ENCODE data around the gene WBP4. TPM values are rescaled to one million over a fixed set of nuclear protein-coding genes. Genes with fewer than 3 reads are reported as not detected.

WBP4 gene
- total RNA-seq, 1 experiment from 2014 or later: 14.5 TPM

GRCh38 chr13:41025518-41025917, 35.8 kb upstream of the WBP4 start:
- no TSS peak for BruUV-seq (replicated peaks)
- ATAC-seq (no peak), DNase-seq (ENCODE audit: low read depth, low spot score) (no peak)
- Histone ChIP-seq H3K9me2 (ENCODE audit: insufficient read depth) (no peaks in the 10 kb centered on the region), H3K9me3 (ENCODE audit: control insufficient read depth in 1 of 2, insufficient read depth in 1 of 2, low read depth in 1 of 2, low read length in 2 of 2) (no peaks in the 10 kb centered on the region), H3K27ac (ENCODE audit: low read depth, low read length) (no peak overlapping the region), H3K4me3 (replicated peaks in 1 of 2; ENCODE audit: low read depth in 1 of 2, low read length in 2 of 2) (no peak overlapping the region), H3K9ac (ENCODE audit: low read length) (no peak overlapping the region), H4K20me1 (ENCODE audit: insufficient read depth) (no peaks in the 10 kb centered on the region), H3K4me1 (ENCODE audit: control insufficient read depth in 1 of 2, insufficient read depth in 2 of 2, low read length in 2 of 2) (no peaks in the 10 kb centered on the region), H2AFZ (ENCODE audit: low read depth, low read length, poor library complexity, severe bottlenecking) (no peak overlapping the region), H3K4me2 (ENCODE audit: low read length) (no peak overlapping the region), H3K79me2 (ENCODE audit: insufficient read depth, low read length) (no peaks in the 10 kb centered on the region), H3K36me3 (ENCODE audit: control insufficient read depth in 1 of 2, insufficient read depth in 2 of 2, low read length in 2 of 2) (no peaks in the 10 kb centered on the region), H3K27me3 (ENCODE audit: insufficient read depth, low read length) (no peaks in the 10 kb centered on the region)
- intact Hi-C loops (cut with micrococcal nuclease): loop anchor here (5.0 kb wide), 1 partner anchor 248 kb away; no protein-coding TSS in a partner anchor
- ChIA-PET CTCF (no interaction called here), RAD21 (ENCODE audit: low non-redundant PET in 1 of 2, low total read pairs in 2 of 2, uncharacterized antibody in 2 of 2, unreplicated experiment in 2 of 2) (no interaction called here), POLR2A (no interaction called here)
- TF ChIP-seq, protein P1, sequence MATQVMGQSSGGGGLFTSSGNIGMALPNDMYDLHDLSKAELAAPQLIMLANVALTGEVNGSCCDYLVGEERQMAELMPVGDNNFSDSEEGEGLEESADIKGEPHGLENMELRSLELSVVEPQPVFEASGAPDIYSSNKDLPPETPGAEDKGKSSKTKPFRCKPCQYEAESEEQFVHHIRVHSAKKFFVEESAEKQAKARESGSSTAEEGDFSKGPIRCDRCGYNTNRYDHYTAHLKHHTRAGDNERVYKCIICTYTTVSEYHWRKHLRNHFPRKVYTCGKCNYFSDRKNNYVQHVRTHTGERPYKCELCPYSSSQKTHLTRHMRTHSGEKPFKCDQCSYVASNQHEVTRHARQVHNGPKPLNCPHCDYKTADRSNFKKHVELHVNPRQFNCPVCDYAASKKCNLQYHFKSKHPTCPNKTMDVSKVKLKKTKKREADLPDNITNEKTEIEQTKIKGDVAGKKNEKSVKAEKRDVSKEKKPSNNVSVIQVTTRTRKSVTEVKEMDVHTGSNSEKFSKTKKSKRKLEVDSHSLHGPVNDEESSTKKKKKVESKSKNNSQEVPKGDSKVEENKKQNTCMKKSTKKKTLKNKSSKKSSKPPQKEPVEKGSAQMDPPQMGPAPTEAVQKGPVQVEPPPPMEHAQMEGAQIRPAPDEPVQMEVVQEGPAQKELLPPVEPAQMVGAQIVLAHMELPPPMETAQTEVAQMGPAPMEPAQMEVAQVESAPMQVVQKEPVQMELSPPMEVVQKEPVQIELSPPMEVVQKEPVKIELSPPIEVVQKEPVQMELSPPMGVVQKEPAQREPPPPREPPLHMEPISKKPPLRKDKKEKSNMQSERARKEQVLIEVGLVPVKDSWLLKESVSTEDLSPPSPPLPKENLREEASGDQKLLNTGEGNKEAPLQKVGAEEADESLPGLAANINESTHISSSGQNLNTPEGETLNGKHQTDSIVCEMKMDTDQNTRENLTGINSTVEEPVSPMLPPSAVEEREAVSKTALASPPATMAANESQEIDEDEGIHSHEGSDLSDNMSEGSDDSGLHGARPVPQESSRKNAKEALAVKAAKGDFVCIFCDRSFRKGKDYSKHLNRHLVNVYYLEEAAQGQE (IDR thresholded peaks at IDR 0.05; ENCODE audit: low read depth): no peak
- TF ChIP-seq SP1 (IDR thresholded peaks at IDR 0.05; ENCODE audit: low read depth) (no peak), ZNF274 (IDR thresholded peaks at IDR 0.05; ENCODE audit: low read depth, low read length) (no peak), FOSL1 (IDR thresholded peaks at IDR 0.05; ENCODE audit: low read depth) (no peak), JUND (IDR thresholded peaks at IDR 0.05) (no peak), TCF7L2 (IDR thresholded peaks at IDR 0.05; ENCODE audit: borderline replicate concordance, extremely low read depth, insufficient read depth, insufficient read length) (no peak), YY1 (IDR thresholded peaks at IDR 0.05; ENCODE audit: extremely low read depth, insufficient replicate concordance, low read depth, low read length) (no peak), CEBPB (IDR thresholded peaks at IDR 0.05; ENCODE audit: low read depth) (no peak), ELF1 (IDR thresholded peaks at IDR 0.05; ENCODE audit: borderline replicate concordance, low read depth) (no peak), SRF (IDR thresholded peaks at IDR 0.05; ENCODE audit: low read depth) (no peak), SIN3A (IDR thresholded peaks at IDR 0.05; ENCODE audit: low read depth) (no peak)
- TF ChIP-seq, protein P2, sequence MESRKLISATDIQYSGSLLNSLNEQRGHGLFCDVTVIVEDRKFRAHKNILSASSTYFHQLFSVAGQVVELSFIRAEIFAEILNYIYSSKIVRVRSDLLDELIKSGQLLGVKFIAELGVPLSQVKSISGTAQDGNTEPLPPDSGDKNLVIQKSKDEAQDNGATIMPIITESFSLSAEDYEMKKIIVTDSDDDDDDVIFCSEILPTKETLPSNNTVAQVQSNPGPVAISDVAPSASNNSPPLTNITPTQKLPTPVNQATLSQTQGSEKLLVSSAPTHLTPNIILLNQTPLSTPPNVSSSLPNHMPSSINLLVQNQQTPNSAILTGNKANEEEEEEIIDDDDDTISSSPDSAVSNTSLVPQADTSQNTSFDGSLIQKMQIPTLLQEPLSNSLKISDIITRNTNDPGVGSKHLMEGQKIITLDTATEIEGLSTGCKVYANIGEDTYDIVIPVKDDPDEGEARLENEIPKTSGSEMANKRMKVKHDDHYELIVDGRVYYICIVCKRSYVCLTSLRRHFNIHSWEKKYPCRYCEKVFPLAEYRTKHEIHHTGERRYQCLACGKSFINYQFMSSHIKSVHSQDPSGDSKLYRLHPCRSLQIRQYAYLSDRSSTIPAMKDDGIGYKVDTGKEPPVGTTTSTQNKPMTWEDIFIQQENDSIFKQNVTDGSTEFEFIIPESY (IDR thresholded peaks at IDR 0.05; ENCODE audit: extremely low read depth, insufficient replicate concordance, low read length): no peak

Measured in HCT116 (cell line).